Neural crest cell (in vitro differentiated cells): ENCODE measurements around the gene GLB1L3. TPM values are rescaled to one million over a fixed set of nuclear protein-coding genes. Genes with fewer than 3 reads are reported as not detected.

ENCODE experiments used
- DNase-seq: peaks from one replicate; pipeline ENCODE4 v3.0.0; 2021; ENCODE audit warnings: low read depth, mixed read lengths, low spot score
- H3K27ac Mint-ChIP-seq: one replicate; pipeline ENCODE4 v1.8.0; 2021; ENCODE audit warnings: mild to moderate bottlenecking, mixed read lengths; ENCODE audit not compliant: unreplicated experiment
- H3K27me3 Mint-ChIP-seq: 2 replicates; pipeline ENCODE4 v1.8.0; 2021; ENCODE audit warnings: low read depth, mild to moderate bottlenecking, mixed read lengths
- H3K36me3 Mint-ChIP-seq: 2 replicates; pipeline ENCODE4 v1.8.0; 2021; ENCODE audit warnings: low read depth, mild to moderate bottlenecking, mixed read lengths
- H3K4me1 Mint-ChIP-seq: 2 replicates; pipeline ENCODE4 v1.8.0; 2021; ENCODE audit warnings: mixed read lengths
- H3K4me3 Mint-ChIP-seq: one replicate; pipeline ENCODE4 v1.8.0; 2021; ENCODE audit warnings: mild to moderate bottlenecking, mixed read lengths
- H3K9me3 Mint-ChIP-seq: 2 replicates; pipeline ENCODE4 v1.8.0; 2021; ENCODE audit warnings: mixed read lengths
- CTCF ChIP-seq: fragments of 200-600 bp; sonication (generic); conservative IDR thresholded peaks from 2 replicates; pipeline ENCODE4 v1.5.0; 2021; ENCODE audit warnings: antibody characterized with exemption, mild to moderate bottlenecking
- total RNA-seq: library from RNA; stranded (reverse); gene quantifications from 2 replicates; pipeline ENCODE4 v1.2.1, GENCODE V29; 2021

Gene GLB1L3
- total RNA-seq, 1 donor from 2014 or later, result 0.28 TPM

GRCh38 chr11:134270250-134270714, 5.9 kb upstream of the GLB1L3 start:
- no peaks in the 10 kb centered on the region for H3K36me3 Mint-ChIP-seq
- H3K27ac Mint-ChIP-seq, result no peak overlapping the region
- DNase-seq, result no peak
- H3K4me3 Mint-ChIP-seq, result no peak overlapping the region
- H3K9me3 Mint-ChIP-seq, result no peaks in the 10 kb centered on the region
- peaks cover 61% of the 10 kb centered on the region for H3K27me3 Mint-ChIP-seq
- peak; percentile 36 for TF ChIP-seq CTCF
- peaks cover 26% of the 10 kb centered on the region for H3K4me1 Mint-ChIP-seq

- Mint-ChIP-seq H3K27me3 (peaks cover 71% of the 10 kb centered on the region), H3K4me3 (no peak overlapping the region), H3K36me3 (no peaks in the 10 kb centered on the region), H3K9me3 (no peaks in the 10 kb centered on the region), H3K27ac (no peak overlapping the region), H3K4me1 (peaks cover 31% of the 10 kb centered on the region)
- no peak for TF ChIP-seq CTCF
- DNase-seq, result no peak
These were observed 4.2 kb upstream of the GLB1L3 start for GRCh38 chr11:134271978-134272377.

GRCh38 chr11:134272381-134273316, 3.5 kb upstream of the GLB1L3 start:
- TF ChIP-seq CTCF, result no peak
- H3K27ac Mint-ChIP-seq, result no peak overlapping the region

GRCh38 chr11:134273317-134273712, 2.9 kb upstream of the GLB1L3 start:
- no peak overlapping the region for H3K27ac Mint-ChIP-seq
- no peaks in the 10 kb centered on the region for H3K9me3 Mint-ChIP-seq
- H3K4me3 Mint-ChIP-seq, result peak overlapping the region; percentile 50
- H3K36me3 Mint-ChIP-seq, result no peaks in the 10 kb centered on the region
- DNase-seq, result no peak
- TF ChIP-seq CTCF, result no peak
- peaks cover 25% of the 10 kb centered on the region for H3K4me1 Mint-ChIP-seq
- peaks cover 81% of the 10 kb centered on the region for H3K27me3 Mint-ChIP-seq

More at GRCh38 chr11:134272381-134273316, 3.5 kb upstream of the GLB1L3 start:
- DNase-seq, result no peak
- Mint-ChIP-seq H3K36me3 (no peaks in the 10 kb centered on the region), H3K4me1 (peaks cover 31% of the 10 kb centered on the region), H3K9me3 (no peaks in the 10 kb centered on the region), H3K4me3 (peak overlapping the region; percentile 50), H3K27me3 (peaks cover 78% of the 10 kb centered on the region)

GRCh38 chr11:134275188-134275533, 1.0 kb upstream of the GLB1L3 start:
- Mint-ChIP-seq H3K27me3 (peaks cover 94% of the 10 kb centered on the region), H3K9me3 (no peaks in the 10 kb centered on the region), H3K4me3 (peak overlapping the region; percentile 87), H3K4me1 (peaks cover 24% of the 10 kb centered on the region), H3K27ac (no peak overlapping the region), H3K36me3 (no peaks in the 10 kb centered on the region)
- DNase-seq, result no peak
- TF ChIP-seq CTCF, result no peak
